HFF-Myc (cell line): ENCODE measurements around the gene ANKLE2.

Experiments
- DNase-seq: peaks from one replicate; pipeline ENCODE4 v3.0.0-alpha.2; 2011; ENCODE audit warnings: low read depth; ENCODE audit errors: extremely low read depth
- H3K4me3 ChIP-seq: replicated peaks from 2 replicates; pipeline ENCODE4 v1.5.1; 2011; ENCODE audit warnings: low read depth, mild to moderate bottlenecking, control low read depth, low read length
- TF ChIP-seq, protein P1 (sequence below): IDR thresholded peaks from 2 replicates; pipeline ENCODE4 v1.5.1; 2012; ENCODE audit warnings: mild to moderate bottlenecking, low read depth, low read length, control low read depth; ENCODE audit errors: missing control alignments

Gene ANKLE2

DNA sequence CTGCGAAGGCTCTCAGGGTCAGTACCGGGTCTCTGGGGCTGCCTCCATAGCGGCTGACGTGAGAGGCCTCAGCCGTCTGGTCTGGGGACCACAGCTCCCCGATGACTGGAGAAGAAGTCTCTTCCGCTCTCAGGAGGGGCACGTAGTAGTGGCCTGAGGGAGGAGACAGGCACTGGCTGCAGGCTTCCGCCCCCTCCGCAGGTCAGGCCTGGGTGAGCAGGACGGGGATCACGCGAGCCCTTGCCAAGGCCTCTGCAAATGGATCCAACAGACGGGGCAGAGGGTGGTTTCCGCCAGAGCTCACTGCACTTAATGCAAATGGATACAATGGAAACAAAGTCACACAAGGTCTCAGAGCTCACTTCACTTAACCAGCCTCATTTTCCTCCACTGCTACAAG lies 24.7 kb downstream of the ANKLE2 start:
- TF ChIP-seq, protein P1, sequence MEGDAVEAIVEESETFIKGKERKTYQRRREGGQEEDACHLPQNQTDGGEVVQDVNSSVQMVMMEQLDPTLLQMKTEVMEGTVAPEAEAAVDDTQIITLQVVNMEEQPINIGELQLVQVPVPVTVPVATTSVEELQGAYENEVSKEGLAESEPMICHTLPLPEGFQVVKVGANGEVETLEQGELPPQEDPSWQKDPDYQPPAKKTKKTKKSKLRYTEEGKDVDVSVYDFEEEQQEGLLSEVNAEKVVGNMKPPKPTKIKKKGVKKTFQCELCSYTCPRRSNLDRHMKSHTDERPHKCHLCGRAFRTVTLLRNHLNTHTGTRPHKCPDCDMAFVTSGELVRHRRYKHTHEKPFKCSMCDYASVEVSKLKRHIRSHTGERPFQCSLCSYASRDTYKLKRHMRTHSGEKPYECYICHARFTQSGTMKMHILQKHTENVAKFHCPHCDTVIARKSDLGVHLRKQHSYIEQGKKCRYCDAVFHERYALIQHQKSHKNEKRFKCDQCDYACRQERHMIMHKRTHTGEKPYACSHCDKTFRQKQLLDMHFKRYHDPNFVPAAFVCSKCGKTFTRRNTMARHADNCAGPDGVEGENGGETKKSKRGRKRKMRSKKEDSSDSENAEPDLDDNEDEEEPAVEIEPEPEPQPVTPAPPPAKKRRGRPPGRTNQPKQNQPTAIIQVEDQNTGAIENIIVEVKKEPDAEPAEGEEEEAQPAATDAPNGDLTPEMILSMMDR = no peak
- DNase-seq = no peak
- H3K4me3 ChIP-seq = no peak overlapping the region

DNA sequence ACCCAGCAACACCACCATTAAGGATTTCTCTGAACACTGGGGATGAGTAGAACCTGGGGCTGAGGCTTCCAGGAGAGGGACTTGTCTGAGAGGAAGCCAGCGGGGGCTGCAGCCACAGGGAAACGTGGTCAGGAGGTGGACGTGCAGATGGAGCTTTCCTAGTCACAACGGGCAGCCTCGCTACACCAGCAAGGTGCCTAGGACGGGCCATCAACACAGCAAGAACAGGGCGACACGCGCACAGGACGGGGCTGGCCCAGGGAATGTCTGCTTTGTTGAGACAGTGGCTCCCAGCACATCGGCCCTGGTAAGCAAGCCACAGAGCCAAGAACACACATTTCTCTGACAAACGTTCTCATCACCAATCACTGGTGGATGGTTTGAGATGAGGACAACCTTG lies 25.3 kb downstream of the ANKLE2 start:
- TF ChIP-seq, protein P1 = no peak
- DNase-seq = no peak

DNA sequence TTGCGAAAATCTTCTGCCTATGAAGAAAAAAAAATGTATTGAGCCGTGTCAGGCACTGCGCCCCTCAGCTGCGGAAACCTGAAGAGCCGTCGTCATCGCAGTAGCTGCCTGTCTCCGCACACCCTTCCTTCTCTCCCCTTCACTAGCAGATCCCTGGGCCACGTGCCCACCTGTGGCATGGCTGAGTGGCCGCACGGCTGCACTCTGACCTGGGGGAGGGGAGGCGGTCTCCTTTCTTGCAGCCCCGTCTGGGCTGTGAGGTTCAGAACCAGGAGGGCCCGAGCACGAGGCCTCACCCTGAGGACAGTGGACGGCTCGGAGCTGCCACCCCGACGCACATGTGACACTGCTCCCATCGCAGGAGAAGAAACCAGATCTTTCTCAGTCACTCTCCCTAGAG lies 26.1 kb downstream of the ANKLE2 start:
- DNase-seq = no peak
- TF ChIP-seq, protein P1 = no peak
- no peak overlapping the region for H3K4me3 ChIP-seq

More for the DNA sequence above, 25.3 kb downstream of the ANKLE2 start:
- no peak overlapping the region for H3K4me3 ChIP-seq

DNA sequence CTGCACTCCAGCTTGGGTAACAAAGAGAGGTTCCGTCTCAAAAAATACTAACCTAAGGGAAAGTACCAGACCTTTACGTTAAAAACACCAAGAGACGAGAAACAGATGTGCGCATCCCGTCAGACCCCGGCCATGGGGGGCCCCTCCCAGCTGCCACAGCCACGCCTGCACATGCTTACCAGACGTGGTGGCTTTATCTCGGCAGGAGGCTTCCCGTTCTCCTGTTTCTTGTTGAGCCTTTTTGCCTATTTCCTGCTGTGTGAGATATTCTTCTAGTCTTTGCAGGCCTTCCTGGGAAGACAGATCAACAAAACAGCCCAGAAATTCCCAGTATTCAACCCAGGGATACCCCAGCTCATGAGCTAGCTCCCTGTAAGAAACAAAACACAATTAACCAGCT lies 27.4 kb downstream of the ANKLE2 start:
- TF ChIP-seq, protein P1 = no peak
- no peak overlapping the region for H3K4me3 ChIP-seq
- DNase-seq = peak; percentile 58

DNA sequence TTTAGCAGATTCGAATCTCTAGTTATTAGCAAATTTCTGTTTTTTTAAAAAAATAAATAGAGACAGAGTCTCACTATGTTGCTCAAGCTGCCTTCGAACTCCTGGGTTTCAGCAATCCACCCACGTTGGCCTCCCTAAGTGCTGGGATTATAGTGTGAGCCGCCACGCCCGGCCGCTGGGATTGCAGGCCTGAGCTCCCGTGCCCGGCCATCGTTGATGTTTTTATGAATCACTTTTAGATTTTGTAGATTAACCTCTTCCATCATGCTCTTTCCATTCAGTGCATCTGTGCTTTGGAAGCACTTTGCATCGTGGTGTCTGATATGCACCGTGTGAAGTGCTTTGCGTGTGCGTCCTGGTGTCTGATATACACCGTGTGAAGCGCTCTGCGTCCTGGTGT lies 30.1 kb downstream of the ANKLE2 start:
- DNase-seq = no peak
- TF ChIP-seq, protein P1 = no peak
- H3K4me3 ChIP-seq = no peak overlapping the region

DNA sequence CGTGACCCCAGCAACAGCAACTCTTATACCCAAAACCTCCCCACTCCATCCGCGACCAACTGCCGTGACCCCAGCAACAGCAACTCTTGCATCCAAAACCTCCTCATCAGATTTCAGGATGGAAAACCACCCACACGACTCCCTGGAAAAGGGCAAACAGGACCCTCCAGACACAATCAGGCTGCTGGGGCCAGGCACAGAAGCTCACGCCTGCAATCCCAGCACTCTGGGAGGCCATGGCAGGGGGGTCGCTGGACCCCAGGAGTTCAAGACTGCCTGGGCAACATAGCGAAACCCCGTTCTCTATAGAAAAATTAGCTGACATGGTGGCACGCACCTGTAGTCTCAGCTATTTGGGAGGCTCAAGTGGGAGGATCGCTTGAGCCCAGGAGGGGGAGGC lies 31.3 kb downstream of the ANKLE2 start:
- TF ChIP-seq, protein P1 = no peak
- H3K4me3 ChIP-seq = no peak overlapping the region
- no peak for DNase-seq
